ENCODE data around the gene GNAQ.
"Not testable (repeated sequence)": the region's sequence is repeated elsewhere in the genome, so short reads cannot be mapped to it uniquely, and the experiment has no call there.

GNAQ gene

GRCh38 chr9:77793849-77794248 lies 237.8 kb downstream of the GNAQ start:
- peak in 6 of 56 donors; percentile 9 to 42 (median 24) for DNase-seq

DNA sequence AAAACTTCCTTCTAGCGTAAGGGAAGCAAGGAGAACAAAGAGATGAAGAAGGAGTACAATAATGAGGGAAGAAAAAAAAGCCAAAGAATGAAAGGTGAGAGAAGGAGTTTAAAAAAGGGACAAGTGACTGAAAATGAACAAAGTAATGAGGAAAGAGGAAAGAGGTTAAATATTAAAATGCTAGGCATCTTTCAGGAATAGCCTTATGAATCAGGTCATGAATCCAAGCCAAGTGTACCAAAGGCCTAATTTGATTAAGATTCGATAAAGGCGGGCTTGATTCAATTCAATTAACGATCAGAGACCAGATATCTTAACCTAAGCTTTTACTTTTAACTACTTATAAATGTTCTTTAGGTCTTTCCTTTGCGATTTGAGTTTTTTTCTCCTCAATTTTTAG lies 241.7 kb downstream of the GNAQ start:
- no peak for DNase-seq

GRCh38 chr9:77785341-77785740 lies 246.3 kb downstream of the GNAQ start:
- no peak for DNase-seq

- DNase-seq: no peak
Measured at GRCh38 chr9:77783518-77783917, 248.1 kb downstream of the GNAQ start.

- DNase-seq: no peak
Measured at GRCh38 chr9:77779010-77779409, 252.6 kb downstream of the GNAQ start.

DNA sequence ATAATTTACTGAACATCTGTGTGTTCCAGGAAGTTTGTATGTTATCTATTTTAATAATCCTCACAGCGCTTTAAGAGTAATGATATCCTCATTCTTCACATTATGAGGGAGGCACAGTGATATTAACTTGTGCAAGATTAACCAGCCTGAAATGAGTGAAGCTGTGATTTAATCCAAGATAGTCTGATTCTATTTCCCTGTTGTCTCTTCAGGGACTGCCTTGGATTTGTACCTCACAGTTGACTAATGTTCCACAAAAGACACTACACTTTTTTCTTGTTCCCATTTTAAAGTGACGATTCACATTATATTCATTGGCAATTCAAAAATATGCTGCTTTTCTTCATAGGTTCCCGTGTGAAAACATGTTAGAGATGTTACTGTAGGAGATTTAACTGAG lies 258.2 kb downstream of the GNAQ start:
- no peak for DNase-seq

- DNase-seq: no peak
Measured at GRCh38 chr9:77772646-77773045, 259.0 kb downstream of the GNAQ start.

DNA sequence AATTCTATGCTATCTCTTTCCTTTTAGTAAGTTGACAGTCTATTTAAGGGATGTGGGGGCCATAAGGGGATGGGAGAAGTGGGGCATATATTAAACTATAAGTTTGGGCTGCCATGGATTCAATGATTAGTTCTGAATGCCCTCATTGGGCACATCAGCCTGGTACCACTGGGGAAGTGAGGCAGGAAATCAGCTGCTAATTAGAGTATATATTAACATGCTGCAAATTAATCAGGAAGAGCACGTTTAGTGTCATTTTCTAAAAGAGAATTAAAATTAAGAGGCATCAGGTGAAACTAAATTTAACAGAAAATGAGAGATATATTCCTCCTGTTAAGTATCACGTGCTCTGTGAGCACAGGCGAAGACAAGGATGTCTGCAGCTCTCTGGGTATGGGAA lies 260.4 kb downstream of the GNAQ start:
- no peak for DNase-seq

- peak in 19 of 56 donors; percentile 5 to 68 (median 37) for DNase-seq
Measured at GRCh38 chr9:77770340-77770739, 261.3 kb downstream of the GNAQ start.

DNA sequence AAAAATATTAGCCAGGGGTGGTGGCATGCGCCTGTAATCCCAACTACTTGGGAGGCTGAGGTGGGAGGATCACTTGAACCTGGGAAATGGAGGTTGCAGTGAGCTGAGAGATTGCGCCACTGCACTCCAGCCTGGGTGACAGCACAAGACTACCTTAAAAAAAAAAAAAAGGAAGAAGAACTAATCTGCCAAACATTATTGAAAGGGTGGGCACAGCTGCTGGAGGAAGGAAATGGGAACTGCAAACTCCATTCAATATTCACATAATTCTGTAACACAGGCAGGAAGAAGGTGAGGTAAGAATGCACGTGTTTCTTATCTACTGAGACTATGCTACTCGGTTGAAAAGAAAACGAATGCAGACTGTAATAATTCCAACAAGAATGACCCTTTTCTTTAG lies 262.4 kb downstream of the GNAQ start:
- no peak for DNase-seq

- DNase-seq: no peak
Measured at GRCh38 chr9:77766587-77766986, 265.0 kb downstream of the GNAQ start.

- no peak for DNase-seq
Measured at GRCh38 chr9:77765781-77766259, 265.8 kb downstream of the GNAQ start.

DNA sequence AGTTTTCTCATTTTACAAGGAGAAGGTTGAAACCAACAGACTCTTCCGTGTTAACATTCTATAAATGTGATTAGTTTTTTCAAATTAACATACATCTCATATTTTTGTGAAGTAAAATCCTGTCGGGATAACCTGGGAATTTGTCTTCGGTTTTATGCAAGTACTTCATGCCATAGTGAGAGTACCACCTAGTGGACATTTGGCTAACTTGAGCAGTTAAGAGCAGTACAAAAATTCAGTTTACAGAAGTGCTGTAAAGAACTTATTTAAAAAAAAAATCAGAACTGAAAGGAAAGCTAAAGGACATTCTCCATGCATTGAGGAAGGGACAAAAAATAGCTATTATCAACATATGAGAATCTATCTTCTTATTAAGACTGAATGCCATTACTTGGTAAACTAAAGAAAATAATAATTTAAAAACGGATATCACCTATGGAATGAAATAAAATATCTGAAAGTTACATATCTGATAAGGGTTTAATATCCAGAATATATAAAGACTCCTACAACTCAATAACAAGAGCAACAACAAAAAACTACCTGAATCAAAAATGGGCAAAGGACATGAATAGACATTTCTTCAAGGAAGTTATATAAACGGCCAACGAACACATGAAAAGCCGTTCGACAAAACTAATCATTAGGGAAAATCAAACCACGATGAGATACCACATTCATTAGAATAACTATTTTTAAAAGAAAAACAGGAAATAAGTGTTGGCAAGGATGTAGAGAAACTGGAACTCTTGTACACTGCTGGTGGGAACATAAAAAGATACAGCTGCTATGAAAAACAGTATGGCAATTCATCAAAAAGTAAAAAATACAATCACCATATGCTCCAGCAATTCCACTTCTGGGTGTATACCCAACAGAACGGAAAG lies 266.5 kb downstream of the GNAQ start:
- no peak for DNase-seq

- no peak for DNase-seq
Measured at GRCh38 chr9:77763566-77763965, 268.0 kb downstream of the GNAQ start.

- DNase-seq: not testable (repeated sequence)
Measured at GRCh38 chr9:77760919-77761318, 270.7 kb downstream of the GNAQ start.

DNA sequence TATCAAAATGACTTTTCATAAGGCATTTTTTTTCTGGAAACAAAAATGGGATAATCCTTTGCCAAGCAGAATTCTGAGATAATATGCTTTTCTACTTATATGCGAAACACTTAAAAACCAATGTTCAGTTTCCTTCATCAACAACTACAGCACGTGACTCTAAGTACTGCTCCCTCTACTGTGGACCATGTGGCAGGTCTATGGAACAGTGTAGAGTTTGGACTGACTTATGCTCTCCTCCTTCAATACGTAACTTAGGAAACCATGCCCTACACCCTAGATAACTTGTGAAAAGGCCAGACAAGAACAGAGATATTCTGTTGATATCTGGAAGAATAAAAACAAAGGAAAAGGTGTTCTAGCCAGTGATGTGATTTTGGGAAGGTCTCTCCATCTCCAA lies 272.2 kb downstream of the GNAQ start:
- no peak for DNase-seq

- DNase-seq: no peak
Measured at GRCh38 chr9:77756449-77756848, 275.2 kb downstream of the GNAQ start.

- no peak for DNase-seq
Measured at GRCh38 chr9:77753180-77753579, 278.4 kb downstream of the GNAQ start.

DNA sequence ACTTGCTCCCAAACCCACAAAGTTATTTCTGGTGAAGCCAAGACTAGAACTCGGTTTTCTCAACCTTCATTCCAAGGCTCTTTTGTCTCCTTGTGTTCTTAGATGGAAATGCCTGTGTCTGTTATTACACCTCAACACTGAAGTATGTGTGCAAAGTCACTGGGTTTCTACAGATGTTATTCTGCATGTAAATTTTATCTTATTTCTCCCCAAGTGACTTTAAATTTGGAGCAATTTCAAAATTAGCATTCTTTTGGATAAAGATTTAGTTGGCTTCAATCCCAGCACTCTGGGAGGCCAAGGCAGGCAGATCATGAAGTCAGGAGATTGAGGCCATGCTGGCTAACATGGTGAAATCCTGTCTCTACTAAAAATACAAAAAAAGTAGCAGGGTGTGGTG lies 279.1 kb downstream of the GNAQ start:
- no peak for DNase-seq

DNA sequence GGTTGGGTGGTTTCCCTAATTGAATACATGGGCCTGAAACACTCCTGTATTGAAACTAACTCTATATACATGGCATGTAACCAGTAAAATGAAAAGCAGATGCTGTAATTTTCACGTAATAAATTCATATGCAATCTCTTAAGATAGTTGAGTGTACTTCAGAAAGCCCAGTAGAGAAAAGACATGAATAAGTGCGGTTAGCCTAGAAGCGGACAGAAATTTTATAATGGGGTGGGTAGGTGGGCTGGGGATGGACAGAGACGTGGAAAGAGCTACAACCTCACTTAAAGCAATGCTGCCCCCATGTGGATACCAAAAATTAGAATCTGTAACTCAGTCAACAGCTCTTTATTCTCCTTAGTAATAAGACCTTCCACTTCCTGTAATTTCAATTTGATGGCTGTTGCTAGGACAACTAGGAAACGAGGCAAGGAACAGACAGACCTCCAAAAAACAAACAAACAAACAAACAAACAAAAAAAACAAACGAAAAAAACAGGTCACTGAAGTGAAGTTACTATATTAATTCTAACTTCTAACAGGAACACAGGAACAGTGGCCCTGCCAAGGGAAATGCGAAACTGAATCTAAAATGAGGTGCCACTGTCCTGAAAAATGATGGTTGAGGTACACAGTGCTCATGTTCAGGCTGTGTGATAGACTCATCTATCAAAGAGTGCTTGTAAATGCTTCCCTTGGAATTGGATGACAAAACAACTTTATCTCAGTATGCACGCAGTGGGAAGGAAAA lies 280.1 kb downstream of the GNAQ start:
- peak in 6 of 56 donors; percentile 7 to 53 (median 28) for DNase-seq

DNA sequence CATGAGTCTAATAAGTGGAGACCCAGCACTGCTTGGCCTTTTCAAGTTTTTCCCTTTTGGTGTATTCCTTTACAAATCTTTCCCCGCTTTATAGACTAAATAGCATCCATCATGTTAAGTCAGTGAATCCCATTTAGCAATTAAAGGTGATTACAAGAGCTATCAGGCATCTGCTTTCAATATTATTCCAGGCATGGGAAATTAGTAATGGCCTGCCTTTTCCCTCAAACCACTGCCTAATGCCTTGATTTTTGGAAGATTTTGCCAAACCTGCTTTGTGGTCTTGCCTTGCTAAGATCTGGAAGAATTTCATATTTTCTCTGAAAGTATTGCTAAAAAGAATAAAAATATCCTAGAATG lies 280.6 kb downstream of the GNAQ start:
- DNase-seq: no peak

DNA sequence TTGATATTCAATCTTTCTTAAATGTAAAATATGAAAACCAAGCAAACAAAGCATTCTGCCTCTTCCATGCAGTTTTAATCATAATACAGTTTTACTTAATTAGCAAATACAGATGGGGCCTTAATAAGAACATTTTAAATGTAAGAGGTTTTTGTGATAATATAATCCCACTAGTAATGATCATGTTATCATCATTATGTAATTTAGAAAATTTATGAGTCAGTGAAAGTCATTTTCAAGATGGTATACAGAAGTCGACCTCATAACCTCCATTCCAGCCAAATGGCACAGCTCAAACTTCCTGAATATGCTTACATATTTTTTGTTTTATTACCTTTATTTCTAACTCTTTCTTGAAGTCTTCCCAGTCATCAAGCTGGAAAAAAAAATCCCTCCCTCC lies 281.3 kb downstream of the GNAQ start:
- no peak for DNase-seq

Measured in nucleus accumbens (tissue), 56 donors.